HG02943 (cell line): ENCODE results near the gene VAV2.

Source experiments
- ATAC-seq: cut with Tn5 transposase; IDR thresholded peaks from one replicate; pipeline ENCODE4 v1.9.1; 2021; ENCODE audit warnings: mild to moderate bottlenecking, low read depth, moderate library complexity; ENCODE audit not compliant: unreplicated experiment

VAV2 gene

GRCh38 chr9:133942206-133942975, 49.7 kb downstream of the VAV2 start:
- ATAC-seq: no peak

GRCh38 chr9:133939845-133940244, 52.3 kb downstream of the VAV2 start:
- ATAC-seq: no peak

- no peak for ATAC-seq
Measured at GRCh38 chr9:133939171-133939785, 52.8 kb downstream of the VAV2 start.

- ATAC-seq: no peak
Measured at GRCh38 chr9:133938753-133939152, 53.4 kb downstream of the VAV2 start.

GRCh38 chr9:133938086-133938485, 54.0 kb downstream of the VAV2 start:
- ATAC-seq: no peak

GRCh38 chr9:133937120-133937519, 55.0 kb downstream of the VAV2 start:
- no peak for ATAC-seq

- ATAC-seq: no peak
Measured at GRCh38 chr9:133935328-133936005, 56.7 kb downstream of the VAV2 start.

GRCh38 chr9:133934482-133935232, 57.5 kb downstream of the VAV2 start:
- ATAC-seq: no peak

- ATAC-seq: no peak
Measured at GRCh38 chr9:133933426-133934026, 58.6 kb downstream of the VAV2 start.

- ATAC-seq: no peak
Measured at GRCh38 chr9:133932633-133933032, 59.5 kb downstream of the VAV2 start.

GRCh38 chr9:133932181-133932580, 59.9 kb downstream of the VAV2 start:
- no peak for ATAC-seq

- no peak for ATAC-seq
Measured at GRCh38 chr9:133930682-133931485, 61.2 kb downstream of the VAV2 start.

- ATAC-seq: no peak
Measured at GRCh38 chr9:133930046-133930681, 62.0 kb downstream of the VAV2 start.

GRCh38 chr9:133929599-133929998, 62.5 kb downstream of the VAV2 start:
- ATAC-seq: no peak

GRCh38 chr9:133928248-133928764, 63.8 kb downstream of the VAV2 start:
- ATAC-seq: no peak

- no peak for ATAC-seq
Measured at GRCh38 chr9:133927041-133927440, 65.1 kb downstream of the VAV2 start.

GRCh38 chr9:133926165-133926856, 65.8 kb downstream of the VAV2 start:
- ATAC-seq: no peak

GRCh38 chr9:133924453-133924852, 67.7 kb downstream of the VAV2 start:
- ATAC-seq: no peak
